SK-N-SH treated with all-trans-retinoic acid at 6 μM for 48 hours (cell line): ENCODE measurements around the gene PPA2.

Experiments
- ATAC-seq: fragments of 200-7000 bp; cut with Tn5 transposase; 3 replicates; pipeline ENCODE4 v1.9.1; 2020; ENCODE audit warnings: mild to moderate bottlenecking, moderate library complexity
- BACH2 ChIP-seq: fragments of 250-450 bp; sonication (Bioruptor Pico); IDR thresholded peaks from 2 replicates; pipeline ENCODE4 v1.9.0; 2021; ENCODE audit warnings: mild to moderate bottlenecking, borderline replicate concordance
- CSDC2 ChIP-seq: fragments of 250-450 bp; sonication (Bioruptor Pico); IDR thresholded peaks from 2 replicates; pipeline ENCODE4 v1.5.0; 2020; ENCODE audit warnings: mild to moderate bottlenecking, moderate library complexity
- CSRNP3 ChIP-seq: fragments of 250-450 bp; sonication (Bioruptor Pico); IDR thresholded peaks from 2 replicates; pipeline ENCODE4 v1.5.1; 2021; ENCODE audit warnings: mild to moderate bottlenecking, moderate library complexity
- ESRRG ChIP-seq: fragments of 250-450 bp; sonication (Bioruptor Pico); IDR thresholded peaks from 2 replicates; pipeline ENCODE4 v1.6.1; 2021; ENCODE audit warnings: mild to moderate bottlenecking
- GLIS3 ChIP-seq: fragments of 250-450 bp; sonication (Bioruptor Pico); IDR thresholded peaks from 2 replicates; pipeline ENCODE4 v1.5.0; 2020; ENCODE audit warnings: mild to moderate bottlenecking, moderate library complexity
- ISL1 ChIP-seq: fragments of 250-450 bp; sonication (Bioruptor Pico); IDR thresholded peaks from 2 replicates; pipeline ENCODE4 v2.1.2; 2022; ENCODE audit warnings: mild to moderate bottlenecking, moderate library complexity
- OSR1 ChIP-seq: fragments of 250-450 bp; sonication (Bioruptor Pico); IDR thresholded peaks from 2 replicates; pipeline ENCODE4 v1.8.0; 2022; ENCODE audit warnings: moderate library complexity, mild to moderate bottlenecking, inconsistent platforms
- PATZ1 ChIP-seq: fragments of 250-450 bp; sonication (Bioruptor Pico); IDR thresholded peaks from 2 replicates; pipeline ENCODE4 v1.8.0; 2020; ENCODE audit warnings: mild to moderate bottlenecking, moderate library complexity, borderline replicate concordance
- POU6F1 ChIP-seq: fragments of 250-450 bp; sonication (Bioruptor Pico); IDR thresholded peaks from 2 replicates; pipeline ENCODE4 v1.8.0; 2021; ENCODE audit warnings: low read depth, mild to moderate bottlenecking, moderate library complexity, borderline replicate concordance
- PPARA ChIP-seq: fragments of 250-450 bp; sonication (Bioruptor Pico); IDR thresholded peaks from 2 replicates; pipeline ENCODE4 v1.5.0; 2020; ENCODE audit warnings: mild to moderate bottlenecking, borderline replicate concordance
- SNAI2 ChIP-seq: fragments of 250-450 bp; sonication (Bioruptor Pico); IDR thresholded peaks from 2 replicates; pipeline ENCODE4 v1.5.0; 2020; ENCODE audit warnings: mild to moderate bottlenecking, moderate library complexity
- TCF4 ChIP-seq: fragments of 250-450 bp; sonication (Bioruptor Pico); IDR thresholded peaks from 2 replicates; pipeline ENCODE4 v1.8.0; 2021; ENCODE audit warnings: mild to moderate bottlenecking, moderate library complexity, borderline replicate concordance
- TOX ChIP-seq: fragments of 250-450 bp; sonication (Bioruptor Pico); IDR thresholded peaks from 2 replicates; pipeline ENCODE4 v1.8.0; 2021; ENCODE audit warnings: mild to moderate bottlenecking, moderate library complexity, borderline replicate concordance
- TSHZ2 ChIP-seq: fragments of 250-450 bp; sonication (Bioruptor Pico); IDR thresholded peaks from 2 replicates; pipeline ENCODE4 v1.5.0; 2020; ENCODE audit warnings: mild to moderate bottlenecking, moderate library complexity
- ZC3H10 ChIP-seq: fragments of 250-450 bp; sonication (Bioruptor Pico); IDR thresholded peaks from 2 replicates; pipeline ENCODE4 v1.5.1; 2021; ENCODE audit warnings: mild to moderate bottlenecking, moderate library complexity
- ZFP3 ChIP-seq: fragments of 250-450 bp; sonication (Bioruptor Pico); IDR thresholded peaks from 2 replicates; pipeline ENCODE4 v1.5.0; 2020; ENCODE audit warnings: mild to moderate bottlenecking, moderate library complexity
- ZFP30 ChIP-seq: fragments of 450-650 bp; formaldehyde crosslinking; IDR thresholded peaks from 2 replicates; pipeline ENCODE4 v1.5.0; 2022; ENCODE audit warnings: mild to moderate bottlenecking, moderate library complexity
- ZNF565 ChIP-seq: fragments of 450-650 bp; formaldehyde crosslinking; conservative IDR thresholded peaks from 2 replicates; pipeline ENCODE4 v1.5.0; 2020; ENCODE audit warnings: low read depth, mild to moderate bottlenecking, moderate library complexity
- ZNF70 ChIP-seq: fragments of 450-650 bp; formaldehyde crosslinking; IDR thresholded peaks from 2 replicates; pipeline ENCODE4 v1.5.0; 2020; ENCODE audit warnings: mild to moderate bottlenecking, moderate library complexity
- ZNF8 ChIP-seq: fragments of 450-650 bp; formaldehyde crosslinking; IDR thresholded peaks from 2 replicates; pipeline ENCODE4 v1.5.0; 2020; ENCODE audit warnings: mild to moderate bottlenecking, moderate library complexity

Gene PPA2

GRCh38 chr4:105432438-105432837 is 41.4 kb downstream of the PPA2 start (continued):
- TF ChIP-seq POU6F1 = no peak

- ATAC-seq = no peak
- no peak for TF ChIP-seq ISL1
- no peak for TF ChIP-seq ZNF70 (CRISPR knock-in tag)
- TF ChIP-seq BACH2 (CRISPR knock-in tag) = no peak
- no peak for TF ChIP-seq TSHZ2 (CRISPR knock-in tag)
- TF ChIP-seq TCF4 (CRISPR knock-in tag) = no peak
- no peak for TF ChIP-seq OSR1
- no peak for TF ChIP-seq ZNF565 (CRISPR knock-in tag)
- no peak for TF ChIP-seq TOX (CRISPR knock-in tag)
- no peak for TF ChIP-seq PPARA (CRISPR knock-in tag)
- no peak for TF ChIP-seq ZC3H10
These were observed 43.1 kb downstream of the PPA2 start for GRCh38 chr4:105430811-105431210.

- no peak for ATAC-seq
These were observed 47.5 kb downstream of the PPA2 start for GRCh38 chr4:105426187-105426897.

More at GRCh38 chr4:105426187-105426897, 47.5 kb downstream of the PPA2 start:
- TF ChIP-seq ESRRG (no peak), ZNF8 (CRISPR knock-in tag) (no peak), CSRNP3 (CRISPR knock-in tag) (no peak), SNAI2 (CRISPR knock-in tag) (no peak), TSHZ2 (CRISPR knock-in tag) (no peak), CSDC2 (CRISPR knock-in tag) (no peak), ZC3H10 (no peak), GLIS3 (CRISPR knock-in tag) (no peak), ZNF70 (CRISPR knock-in tag) (no peak), ZFP3 (no peak), PPARA (CRISPR knock-in tag) (no peak), ZFP30 (CRISPR knock-in tag) (no peak), OSR1 (no peak), PATZ1 (no peak)
